Activated T-helper 1 cell treated with anti-CD3 and anti-CD28 coated beads, Interleukin-2, amount 50 U/mL, for 16 hours (primary cell): ENCODE data around the gene ACAP2.

Experiments
- DNase-seq, 2 donors: peaks; one replicate each; pipeline ENCODE4 v3.0.0-alpha.2; 2020; ENCODE audit warnings: low read depth in 1 of 2, low spot score in 1 of 2

Gene ACAP2

DNA sequence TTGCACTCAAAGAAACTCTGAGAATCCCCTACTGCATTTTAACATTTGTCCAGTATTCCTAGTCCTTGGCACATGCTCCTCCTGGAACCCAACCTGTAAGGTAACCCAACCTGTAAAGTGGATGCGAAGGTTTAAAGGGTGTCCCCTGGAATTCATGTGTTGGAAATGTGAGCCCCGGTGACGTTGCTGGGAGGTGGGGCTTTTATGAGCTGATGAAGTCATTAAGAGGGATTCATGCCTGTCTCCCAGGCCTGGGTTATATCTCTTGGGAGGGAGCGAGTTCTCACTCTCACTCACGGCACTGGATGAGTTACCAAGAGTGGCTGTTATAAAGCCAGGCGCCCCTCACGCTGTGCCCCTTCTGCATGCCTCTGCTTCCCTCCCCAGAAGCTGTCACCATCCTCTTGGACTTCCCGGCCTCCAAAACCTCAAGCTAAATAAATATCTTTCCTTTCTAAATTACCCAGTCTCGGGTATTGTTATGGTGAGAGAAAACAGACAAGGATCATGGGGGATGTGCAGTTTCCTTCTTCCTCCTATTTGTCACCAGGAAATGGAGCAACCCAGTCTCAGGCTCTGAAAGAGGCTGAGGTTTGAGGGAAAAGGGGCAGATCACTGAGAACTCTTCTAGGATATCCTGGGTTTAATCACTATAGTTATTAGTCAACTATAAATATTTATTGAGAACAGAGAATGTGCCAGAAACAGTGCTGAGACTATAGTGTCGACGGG is 179.5 kb downstream of the ACAP2 start:
- no peak for DNase-seq

- no peak for DNase-seq
These were observed 180.9 kb downstream of the ACAP2 start for GRCh38 chr3:195261925-195262324.

- DNase-seq, result no peak
These were observed 182.4 kb downstream of the ACAP2 start for GRCh38 chr3:195260280-195260905.

- peak; percentile 63 to 81 for DNase-seq
These were observed 183.1 kb downstream of the ACAP2 start for GRCh38 chr3:195259475-195260279.

DNA sequence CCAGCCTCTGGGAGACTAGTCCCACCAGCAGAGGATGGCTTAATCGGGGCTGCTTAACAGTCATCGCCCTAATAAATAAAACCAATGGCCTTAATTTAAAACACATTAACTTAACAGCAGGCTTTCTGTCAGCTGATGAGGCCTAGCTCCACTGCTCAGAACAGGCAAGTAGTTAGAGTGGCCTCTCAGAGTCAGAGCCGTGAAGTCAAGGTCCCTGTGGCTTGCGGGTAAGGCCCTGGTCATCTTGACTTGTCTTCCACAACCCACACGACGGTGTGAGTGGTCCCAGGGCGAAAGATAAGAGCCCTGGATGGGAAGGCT is 183.7 kb downstream of the ACAP2 start:
- DNase-seq, result no peak

DNA sequence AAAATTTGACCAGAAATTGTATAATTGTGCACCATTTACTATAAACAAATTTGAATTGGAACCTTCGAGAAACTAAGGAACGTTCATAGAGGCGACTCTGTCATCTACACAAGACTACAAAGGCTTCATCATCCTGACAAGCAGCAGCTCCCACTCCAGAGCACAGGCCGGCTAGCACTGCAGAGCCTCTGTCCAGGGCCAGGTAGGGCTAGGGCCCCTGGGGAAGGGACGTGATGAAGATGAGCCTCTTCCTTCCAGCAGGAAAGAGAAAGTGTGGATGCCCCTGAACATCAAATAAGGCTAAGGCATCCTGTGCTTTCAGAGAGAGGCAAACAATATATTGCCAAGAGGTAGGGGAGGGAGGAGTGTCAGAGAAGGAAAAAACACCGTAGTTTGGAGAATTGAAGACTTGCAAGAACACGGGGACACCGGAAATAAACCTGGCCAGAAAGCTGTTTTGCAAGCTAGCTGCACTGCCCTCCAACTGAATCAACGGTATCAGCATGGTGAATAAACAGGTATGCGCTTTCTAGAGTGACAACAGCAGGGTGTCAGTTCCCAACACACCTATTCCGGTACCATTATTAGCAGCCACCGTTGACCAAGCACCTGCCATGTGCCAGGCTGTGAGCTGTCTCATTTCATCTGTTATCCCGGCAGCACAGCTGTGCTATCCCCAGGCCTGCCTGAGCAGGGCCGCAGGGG is 184.2 kb downstream of the ACAP2 start:
- no peak for DNase-seq

DNA sequence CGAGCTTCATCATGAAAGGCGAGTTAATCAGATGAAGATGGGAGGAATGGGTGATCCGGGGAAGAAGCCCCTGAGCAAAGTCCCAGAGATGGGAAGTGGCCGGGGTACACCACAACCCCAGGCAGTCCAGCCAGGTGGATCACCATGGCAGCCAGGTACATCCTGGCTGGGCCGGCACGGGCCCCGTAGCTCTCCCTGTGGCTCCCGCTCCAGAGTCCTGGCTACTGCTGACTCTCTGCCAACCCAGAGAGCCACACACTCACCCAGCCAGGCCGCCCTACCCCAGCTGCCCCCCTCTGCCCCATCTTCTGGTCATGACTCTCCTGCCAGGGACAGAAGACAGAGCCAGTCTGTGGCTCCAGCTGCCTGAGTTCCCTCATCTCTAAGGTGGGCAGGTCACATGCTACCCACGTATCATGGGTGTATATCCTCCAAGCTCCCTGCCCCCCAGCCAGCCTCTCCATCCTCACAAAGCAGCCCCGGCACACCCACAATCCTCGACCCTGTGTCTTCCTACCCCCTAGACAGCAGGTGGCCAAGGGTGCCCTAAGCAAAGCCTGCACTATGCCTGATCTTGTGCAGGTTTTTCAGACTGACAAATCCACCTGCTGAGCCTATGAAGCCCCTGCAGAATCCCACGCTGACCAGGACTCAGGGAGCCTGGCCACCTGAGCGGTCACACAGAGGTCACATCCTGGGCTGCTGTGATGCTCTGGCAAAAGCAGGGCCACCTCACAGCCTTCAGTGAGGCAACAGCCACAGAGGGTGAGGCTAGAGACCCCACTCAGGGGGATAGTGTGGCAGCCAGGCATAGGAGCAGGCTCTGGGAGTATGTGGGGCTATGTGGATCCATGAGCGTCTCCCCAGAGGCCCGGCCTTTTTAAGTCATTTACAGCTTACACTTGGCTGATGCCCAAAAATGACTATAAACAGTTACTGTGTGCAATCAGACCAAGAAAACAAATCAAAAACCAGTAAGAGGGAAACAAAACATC is 185.1 kb downstream of the ACAP2 start:
- DNase-seq, result no peak

DNA sequence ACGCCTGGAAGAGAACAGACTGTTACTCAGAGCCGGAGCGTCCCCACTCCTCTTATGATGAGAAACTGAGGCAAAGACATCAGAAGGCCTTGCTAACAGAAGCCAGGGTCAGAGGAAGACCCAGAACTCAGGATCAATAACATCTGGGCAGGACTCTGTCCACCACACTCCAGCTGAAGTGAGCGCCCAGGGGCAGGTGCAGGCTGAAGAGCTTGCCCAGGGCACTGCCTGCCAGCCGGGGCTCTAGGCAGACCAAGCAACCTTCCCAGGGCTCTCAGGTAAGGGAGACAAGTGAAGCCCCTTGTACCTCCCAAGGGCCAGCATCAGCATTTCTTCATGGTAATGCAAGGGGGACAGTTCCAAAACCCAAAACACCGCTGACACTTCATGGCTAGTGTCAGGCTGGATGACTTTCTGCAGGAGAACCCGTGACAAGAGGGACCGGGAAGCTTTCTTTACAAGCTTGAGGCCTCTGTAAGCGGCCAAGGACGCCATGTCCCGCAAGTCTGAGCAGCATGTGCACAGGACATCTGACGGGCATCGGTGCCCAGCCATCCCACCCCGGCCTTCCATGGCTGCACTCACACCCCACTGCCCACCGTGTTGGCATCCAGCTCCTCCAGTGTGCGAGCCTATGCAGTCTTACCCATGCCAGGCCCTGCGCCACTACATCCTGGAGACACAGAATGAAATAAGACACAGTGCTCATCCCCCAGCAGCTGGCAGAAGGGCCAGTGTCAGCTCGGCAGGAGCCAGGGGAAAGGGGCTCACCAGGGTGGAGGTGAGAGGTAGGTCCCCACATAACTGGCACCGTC is 186.0 kb downstream of the ACAP2 start:
- no peak for DNase-seq

DNA sequence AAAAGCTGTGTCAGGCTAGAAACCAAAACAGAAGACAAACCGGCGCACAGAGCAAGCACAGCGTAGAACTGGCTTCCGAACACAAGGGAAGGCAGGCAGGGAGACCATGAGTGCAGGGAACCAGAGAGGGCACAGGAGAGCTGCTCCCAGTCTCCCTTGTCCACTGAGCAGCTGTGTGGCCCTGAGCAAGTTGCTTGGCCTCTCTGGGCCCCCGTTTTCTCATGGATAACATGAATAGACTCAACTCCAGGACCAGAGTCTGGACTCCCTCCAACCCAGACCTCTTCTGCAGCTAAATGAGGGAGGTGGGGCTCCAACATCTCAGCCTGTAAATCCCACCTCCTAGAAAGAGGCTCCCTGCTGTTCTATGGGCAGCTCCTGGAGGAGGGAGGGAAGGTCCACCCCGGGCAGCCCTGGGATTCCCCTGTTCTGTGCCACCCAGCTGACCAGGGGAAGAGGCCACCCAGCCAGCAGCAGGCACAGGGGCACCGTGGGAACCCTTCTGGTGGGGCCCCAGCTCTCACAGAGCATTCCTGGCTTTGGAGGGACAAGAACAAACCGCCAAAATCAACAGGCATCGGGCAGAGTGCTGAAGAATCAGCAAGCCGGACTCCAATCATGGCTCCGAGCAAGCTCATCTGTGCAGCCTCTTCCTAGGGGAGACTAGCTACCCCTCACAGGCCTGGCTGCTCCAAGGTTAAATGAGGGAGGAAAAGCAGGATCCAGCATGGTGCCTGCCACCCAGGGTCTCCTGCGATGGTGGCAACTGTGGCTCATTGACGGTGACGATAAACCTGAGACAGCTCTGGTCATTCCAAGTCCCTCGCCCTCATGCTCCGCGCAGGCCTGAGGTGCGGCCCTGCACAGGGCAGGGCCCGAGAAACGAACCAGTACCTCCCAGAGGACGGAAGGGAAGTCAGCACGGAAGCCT is 187.0 kb downstream of the ACAP2 start:
- no peak for DNase-seq

DNA sequence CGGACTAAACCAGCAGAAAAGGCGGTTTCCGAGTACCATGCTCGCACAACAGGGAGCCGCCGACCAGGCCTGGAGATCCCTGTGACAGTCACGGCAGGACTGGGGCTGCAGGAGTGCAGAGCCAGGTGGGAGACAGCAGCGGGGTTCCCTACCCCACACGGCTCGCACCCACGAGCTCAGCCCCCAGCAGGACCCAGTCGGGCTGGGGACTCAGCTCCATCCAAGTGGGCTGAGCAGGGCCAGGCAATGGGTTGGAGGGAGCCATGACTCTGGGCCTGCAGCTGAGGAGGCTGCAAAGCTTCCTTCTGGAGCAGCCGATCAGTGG is 187.7 kb downstream of the ACAP2 start:
- DNase-seq, result no peak

DNA sequence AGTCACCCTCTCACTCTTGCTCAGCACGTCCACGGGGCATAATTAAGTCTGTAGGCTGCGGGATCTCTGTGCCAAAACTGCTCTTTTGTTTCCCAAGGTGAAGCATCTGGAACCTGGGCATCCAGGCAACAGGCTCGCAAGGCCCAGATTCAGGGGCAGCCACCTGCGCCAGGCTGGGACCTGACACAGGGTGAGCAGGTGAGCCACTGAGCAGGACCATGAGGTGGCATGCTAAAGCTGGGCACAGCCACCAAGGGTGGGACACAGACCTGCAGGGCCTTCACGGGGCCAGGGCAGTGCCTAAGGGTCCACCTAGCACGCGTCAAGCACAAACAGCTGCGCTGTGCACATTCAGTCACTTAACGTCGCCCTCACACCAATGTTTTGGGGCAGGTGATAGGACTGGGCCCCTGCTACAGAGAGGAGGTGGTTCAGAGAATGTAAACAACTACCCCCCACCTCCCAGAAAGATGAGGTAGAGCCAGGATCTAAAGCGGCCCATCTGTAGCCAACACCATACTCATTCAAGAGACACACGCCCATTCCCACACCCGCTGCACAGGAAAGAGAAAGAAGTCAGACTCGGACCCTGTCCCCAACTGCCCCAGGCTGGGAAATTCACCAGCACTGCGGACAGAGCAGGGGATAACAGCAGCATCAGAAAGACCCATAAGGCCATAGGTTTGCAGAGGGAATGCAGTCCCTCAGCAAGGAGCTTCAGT is 188.2 kb downstream of the ACAP2 start:
- no peak for DNase-seq

DNA sequence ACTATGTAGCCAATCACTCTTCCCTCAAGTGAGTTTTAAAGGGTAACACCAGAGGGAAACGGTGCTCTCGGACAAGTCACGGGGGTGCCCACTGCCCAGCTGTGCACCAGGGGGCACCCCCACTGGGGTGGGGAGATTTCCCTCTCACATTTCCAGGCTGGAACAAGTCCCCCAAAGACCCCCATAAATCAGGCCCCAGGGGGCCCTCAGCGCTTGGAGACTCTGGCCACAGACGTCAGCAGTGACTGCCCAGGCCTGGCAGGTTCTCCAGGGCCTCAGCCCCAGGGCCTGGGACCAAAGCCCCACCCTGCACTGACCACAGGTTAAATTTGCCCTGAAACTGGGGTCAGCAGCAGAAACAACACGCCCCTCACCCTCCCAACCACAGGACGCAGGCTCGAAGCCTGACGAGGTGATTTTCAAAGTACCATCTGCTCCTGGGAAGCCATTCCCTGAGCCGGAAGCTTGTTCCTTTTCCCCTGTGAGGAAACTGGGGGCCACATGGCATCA is 188.8 kb downstream of the ACAP2 start:
- DNase-seq, result no peak

GRCh38 chr3:195251336-195252065 is 191.3 kb downstream of the ACAP2 start:
- no peak for DNase-seq

- DNase-seq, result no peak
These were observed 192.2 kb downstream of the ACAP2 start for GRCh38 chr3:195250473-195251251.

GRCh38 chr3:195249858-195250464 is 192.9 kb downstream of the ACAP2 start:
- no peak for DNase-seq
